ENCODE data around the gene PROX1.

The PROX1 gene

DNA sequence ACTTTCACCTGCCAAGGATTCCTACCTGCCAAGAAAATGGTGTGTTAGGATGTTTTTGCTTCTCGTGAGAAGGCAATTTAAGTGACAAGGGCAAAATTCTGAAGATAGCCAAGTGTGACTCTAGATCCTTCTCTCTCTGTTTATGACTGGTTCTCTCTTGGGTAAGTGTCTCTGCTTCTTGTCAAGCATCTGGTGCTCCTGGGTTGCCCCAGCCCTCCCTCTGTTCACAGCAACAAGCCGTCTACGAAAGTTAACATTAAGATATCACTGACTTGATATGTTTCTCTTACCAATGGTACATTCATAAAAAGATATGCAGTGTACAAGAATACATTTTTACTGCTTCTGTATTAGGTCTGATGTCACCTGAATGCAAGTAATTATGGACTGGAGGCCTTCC, 55.4 kb downstream of the PROX1 start:
- TF ChIP-seq, protein P1, sequence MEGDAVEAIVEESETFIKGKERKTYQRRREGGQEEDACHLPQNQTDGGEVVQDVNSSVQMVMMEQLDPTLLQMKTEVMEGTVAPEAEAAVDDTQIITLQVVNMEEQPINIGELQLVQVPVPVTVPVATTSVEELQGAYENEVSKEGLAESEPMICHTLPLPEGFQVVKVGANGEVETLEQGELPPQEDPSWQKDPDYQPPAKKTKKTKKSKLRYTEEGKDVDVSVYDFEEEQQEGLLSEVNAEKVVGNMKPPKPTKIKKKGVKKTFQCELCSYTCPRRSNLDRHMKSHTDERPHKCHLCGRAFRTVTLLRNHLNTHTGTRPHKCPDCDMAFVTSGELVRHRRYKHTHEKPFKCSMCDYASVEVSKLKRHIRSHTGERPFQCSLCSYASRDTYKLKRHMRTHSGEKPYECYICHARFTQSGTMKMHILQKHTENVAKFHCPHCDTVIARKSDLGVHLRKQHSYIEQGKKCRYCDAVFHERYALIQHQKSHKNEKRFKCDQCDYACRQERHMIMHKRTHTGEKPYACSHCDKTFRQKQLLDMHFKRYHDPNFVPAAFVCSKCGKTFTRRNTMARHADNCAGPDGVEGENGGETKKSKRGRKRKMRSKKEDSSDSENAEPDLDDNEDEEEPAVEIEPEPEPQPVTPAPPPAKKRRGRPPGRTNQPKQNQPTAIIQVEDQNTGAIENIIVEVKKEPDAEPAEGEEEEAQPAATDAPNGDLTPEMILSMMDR (IDR thresholded peaks at IDR 0.05; ENCODE audit: low read depth, low read length), result no peak
- H3K9me3 ChIP-seq (ENCODE audit: severe bottlenecking), result peaks cover 7% of the 10 kb centered on the region
- H3K27ac ChIP-seq, result no peak overlapping the region
- no peaks in the 10 kb centered on the region for H3K36me3 ChIP-seq
- no peaks in the 10 kb centered on the region for H3K27me3 ChIP-seq (ENCODE audit: insufficient read depth, low read depth, severe bottlenecking)
- no peak for DNase-seq
- no peak overlapping the region for H3K4me3 ChIP-seq (ENCODE audit: low read depth, low read length)

DNA sequence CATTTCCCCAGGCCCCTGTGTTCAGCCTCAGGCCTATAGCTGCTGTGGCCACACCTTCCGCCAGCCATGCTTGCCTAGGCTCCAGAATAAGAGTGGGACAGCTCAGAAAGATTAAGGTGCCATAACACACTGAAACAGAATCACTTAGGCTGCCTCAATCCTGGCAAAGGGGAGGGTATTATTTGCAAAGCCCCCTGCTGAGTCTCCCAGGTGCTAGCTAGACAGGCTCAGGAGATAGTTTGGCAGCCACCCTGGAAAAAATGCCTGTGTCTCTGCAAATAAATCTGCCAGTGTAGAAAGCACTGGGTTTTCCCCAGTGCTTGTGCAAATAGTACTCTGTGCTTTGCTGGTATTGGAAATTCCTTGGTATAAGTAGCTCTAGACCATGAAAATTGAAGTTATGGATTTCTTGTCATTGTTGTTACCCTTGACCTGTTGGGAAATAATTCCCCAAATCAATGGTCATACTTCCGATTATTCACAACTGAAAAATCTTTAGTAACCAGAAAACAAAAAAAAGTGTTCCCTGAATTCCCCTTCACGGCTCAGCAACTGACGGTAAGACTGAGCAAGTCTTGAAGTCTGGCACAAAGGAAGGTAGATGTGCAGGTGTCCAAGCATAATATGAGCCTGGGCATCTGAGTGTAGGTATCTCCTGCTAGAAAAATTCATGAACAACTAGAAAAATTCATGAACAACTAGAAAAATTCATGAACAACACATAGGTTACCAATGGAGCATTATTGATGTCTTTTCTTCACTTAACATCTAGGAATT, 56.9 kb downstream of the PROX1 start:
- TF ChIP-seq, protein P1 (IDR thresholded peaks at IDR 0.05; ENCODE audit: low read depth, low read length), result no peak
- DNase-seq, result peak; percentile 18

DNA sequence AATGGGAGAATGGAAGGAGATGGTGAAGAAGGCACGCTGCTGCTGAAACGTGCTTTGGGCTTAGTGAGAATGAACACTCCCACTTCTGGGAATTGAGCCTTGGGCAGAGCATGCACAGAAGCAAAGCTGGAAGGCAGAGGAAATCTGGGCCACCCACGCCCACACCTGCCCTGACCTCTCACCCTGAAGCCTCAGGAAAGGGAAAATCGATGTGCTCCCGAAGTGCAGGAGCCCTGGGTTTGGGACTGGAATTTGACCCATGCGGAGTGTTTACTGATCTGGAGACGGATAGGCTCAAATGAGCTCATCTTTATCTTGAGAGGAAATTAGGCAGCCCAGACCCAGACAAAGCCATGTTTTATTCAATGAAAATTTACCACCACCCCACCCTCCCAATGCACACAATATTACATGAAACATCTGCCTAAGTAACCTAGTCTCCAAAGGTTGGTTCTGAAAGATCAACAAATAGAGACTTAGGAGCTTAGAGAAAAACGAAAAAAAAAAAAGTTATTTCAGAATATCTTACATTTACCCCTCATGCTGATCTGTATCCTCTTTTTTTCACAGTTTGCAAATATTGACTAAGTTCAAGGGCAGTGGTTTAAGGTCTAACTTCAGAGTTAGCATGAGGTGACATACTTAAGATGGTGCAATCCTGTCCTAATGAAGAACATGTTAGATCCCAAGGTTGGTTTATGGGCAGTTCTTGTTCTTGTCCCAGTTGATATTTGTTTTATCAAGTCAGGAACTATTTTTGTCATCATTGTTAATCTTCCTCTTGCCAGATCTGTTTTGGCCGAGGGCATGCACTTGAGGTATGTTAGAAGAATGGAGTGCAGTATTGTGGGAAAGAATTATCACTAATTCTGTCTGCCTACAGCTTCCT, 63.0 kb downstream of the PROX1 start:
- TF ChIP-seq, protein P1 (IDR thresholded peaks at IDR 0.05; ENCODE audit: low read depth, low read length), result no peak
- Histone ChIP-seq H3K36me3 (no peaks in the 10 kb centered on the region), H3K4me3 (ENCODE audit: low read depth, low read length) (no peak overlapping the region), H3K27ac (no peak overlapping the region), H3K27me3 (ENCODE audit: insufficient read depth, low read depth, severe bottlenecking) (no peaks in the 10 kb centered on the region), H3K9me3 (ENCODE audit: severe bottlenecking) (peaks cover 15% of the 10 kb centered on the region)
- DNase-seq, result no peak

More for the DNA sequence above, 56.9 kb downstream of the PROX1 start:
- Histone ChIP-seq H3K9me3 (ENCODE audit: severe bottlenecking) (peaks cover 15% of the 10 kb centered on the region), H3K4me3 (ENCODE audit: low read depth, low read length) (no peak overlapping the region), H3K27ac (no peak overlapping the region), H3K36me3 (no peaks in the 10 kb centered on the region), H3K27me3 (ENCODE audit: insufficient read depth, low read depth, severe bottlenecking) (no peaks in the 10 kb centered on the region)

DNA sequence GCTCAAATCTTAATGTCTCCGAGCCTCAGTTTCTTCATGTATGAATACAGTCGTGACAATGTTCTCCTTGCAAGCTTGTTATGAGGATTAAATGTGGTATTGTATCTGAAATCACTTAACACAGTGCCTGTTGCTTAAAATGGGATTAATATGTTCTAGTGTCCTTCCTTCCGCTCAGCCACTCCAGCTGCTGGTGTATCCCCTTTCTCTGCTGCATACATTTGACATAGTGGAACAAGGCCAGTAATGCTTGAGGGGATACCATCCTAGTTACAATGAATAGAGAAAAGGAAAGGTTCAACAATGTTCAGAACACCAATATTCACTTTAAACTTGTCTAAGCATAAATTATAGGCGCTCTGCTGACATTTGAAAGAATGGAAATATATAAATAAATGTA, 64.0 kb downstream of the PROX1 start:
- no peak overlapping the region for H3K27ac ChIP-seq
- no peak for DNase-seq
- H3K4me3 ChIP-seq (ENCODE audit: low read depth, low read length), result no peak overlapping the region
- H3K27me3 ChIP-seq (ENCODE audit: insufficient read depth, low read depth, severe bottlenecking), result no peaks in the 10 kb centered on the region
- TF ChIP-seq, protein P1 (IDR thresholded peaks at IDR 0.05; ENCODE audit: low read depth, low read length), result no peak
- H3K9me3 ChIP-seq (ENCODE audit: severe bottlenecking), result peaks cover 15% of the 10 kb centered on the region
- H3K36me3 ChIP-seq, result no peaks in the 10 kb centered on the region

DNA sequence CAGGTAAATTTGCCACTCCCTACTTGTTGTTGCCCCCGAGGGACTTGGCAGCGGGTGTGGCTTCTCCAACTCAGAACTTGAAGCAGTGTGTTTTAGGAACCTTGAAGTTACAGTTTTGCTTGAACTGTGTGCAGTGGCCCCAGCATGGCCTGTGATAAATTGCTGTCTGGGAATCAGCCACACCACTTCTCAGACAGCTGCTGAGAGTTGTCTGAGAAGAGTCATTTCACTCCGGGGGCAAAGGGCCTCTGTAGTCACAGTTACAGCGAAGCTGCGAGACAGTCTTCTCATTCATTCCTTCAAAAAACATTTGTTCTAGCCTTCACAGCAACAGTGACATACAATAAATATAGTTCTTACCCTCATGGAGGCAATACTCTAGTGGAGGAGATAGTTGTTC, 70.3 kb downstream of the PROX1 start:
- Histone ChIP-seq H3K9me3 (ENCODE audit: severe bottlenecking) (peaks cover 3% of the 10 kb centered on the region), H3K27me3 (ENCODE audit: insufficient read depth, low read depth, severe bottlenecking) (no peaks in the 10 kb centered on the region), H3K4me3 (ENCODE audit: low read depth, low read length) (no peak overlapping the region), H3K27ac (no peak overlapping the region), H3K36me3 (no peaks in the 10 kb centered on the region)
- no peak for DNase-seq
- TF ChIP-seq, protein P1 (IDR thresholded peaks at IDR 0.05; ENCODE audit: low read depth, low read length), result no peak
